HL-60 (cell line): ENCODE data around the gene ZNF354B.
A peak's percentile ranks its signal among the peaks of the same experiment; 100 is the strongest.
"Not testable (repeated sequence)": the region's sequence is repeated elsewhere in the genome, so short reads cannot be mapped to it uniquely, and the experiment has no call there.

Experiments
- DNase-seq, 2 experiments: peaks; one replicate each; pipeline ENCODE4 v3.0.0-alpha.2; 2010 to 2020; ENCODE audit warnings: low read depth in 1 of 2, low spot score in 1 of 2
- H3K27ac ChIP-seq: fragments of 250-450 bp; sonication (Bioruptor Pico); replicated peaks from 2 replicates; pipeline ENCODE4 v1.5.1; 2020; ENCODE audit warnings: mild to moderate bottlenecking, moderate library complexity
- H3K27me3 ChIP-seq: fragments of 250-450 bp; sonication (Bioruptor Pico); 2 replicates; pipeline ENCODE4 v1.5.1; 2021; ENCODE audit warnings: mild to moderate bottlenecking, moderate library complexity; ENCODE audit not compliant: insufficient read depth, poor library complexity, severe bottlenecking
- H3K4me3 ChIP-seq: replicated peaks from 2 replicates; pipeline ENCODE4 v1.5.1; 2011; ENCODE audit warnings: mild to moderate bottlenecking, control low read depth, low read length; ENCODE audit not compliant: insufficient read depth
- CTCF ChIP-seq: IDR thresholded peaks from one replicate; pipeline ENCODE4 v1.5.1; 2011; ENCODE audit warnings: low read length, control low read depth, inconsistent platforms; ENCODE audit not compliant: insufficient read depth
- GABPA ChIP-seq: IDR thresholded peaks from 2 replicates; pipeline ENCODE4 v1.6.1; 2012; ENCODE audit warnings: low read depth
- POLR2AphosphoS5 ChIP-seq: IDR thresholded peaks from 2 replicates; pipeline ENCODE4 v1.6.1; 2012; ENCODE audit warnings: low read depth
- REST ChIP-seq: IDR thresholded peaks from 2 replicates; pipeline ENCODE4 v1.6.1; 2012; ENCODE audit warnings: low read depth; ENCODE audit not compliant: insufficient replicate concordance
- SPI1 ChIP-seq: IDR thresholded peaks from 2 replicates; pipeline ENCODE4 v1.6.1; 2012; ENCODE audit warnings: low read depth, mild to moderate bottlenecking, borderline replicate concordance

ZNF354B gene

GRCh38 chr5:178838695-178839318 lies 20.9 kb upstream of the ZNF354B start:
- not testable (repeated sequence) for DNase-seq, H3K27me3 ChIP-seq, H3K27ac ChIP-seq, H3K4me3 ChIP-seq

GRCh38 chr5:178839319-178839704 lies 20.4 kb upstream of the ZNF354B start:
- H3K27me3 ChIP-seq = no peaks in the 10 kb centered on the region
- TF ChIP-seq SPI1 (no peak), POLR2AphosphoS5 (no peak), GABPA (no peak), REST (no peak), CTCF (no peak)

GRCh38 chr5:178840399-178840798 lies 19.4 kb upstream of the ZNF354B start:
- H3K27me3 ChIP-seq, H3K27ac ChIP-seq, H3K4me3 ChIP-seq, DNase-seq: not testable (repeated sequence)

More at GRCh38 chr5:178839319-178839704, 20.4 kb upstream of the ZNF354B start:
- DNase-seq = peak in 1 of 2 experiments; percentile 29
- Histone ChIP-seq H3K4me3 (no peak overlapping the region), H3K27ac (no peak overlapping the region)

GRCh38 chr5:178849316-178849715 lies 10.4 kb upstream of the ZNF354B start:
- Histone ChIP-seq H3K27ac (no peak overlapping the region), H3K27me3 (no peaks in the 10 kb centered on the region), H3K4me3 (no peak overlapping the region)
- TF ChIP-seq SPI1 (no peak), GABPA (no peak), REST (no peak), CTCF (no peak), POLR2AphosphoS5 (no peak)
- no peak for DNase-seq

GRCh38 chr5:178851951-178852350 lies 7.8 kb upstream of the ZNF354B start:
- TF ChIP-seq SPI1 (no peak), CTCF (no peak), GABPA (no peak), POLR2AphosphoS5 (no peak), REST (no peak)
- no peak overlapping the region for H3K4me3 ChIP-seq
- no peaks in the 10 kb centered on the region for H3K27me3 ChIP-seq
- no peak for DNase-seq
- H3K27ac ChIP-seq = no peak overlapping the region
